SU-DHL-6 (cell line): Measurements from ENCODE around the gene FSCN2.

Experiments used
- CTCF ChIP-seq: fragments of 200-600 bp; sonication (generic); IDR thresholded peaks from one replicate; pipeline ENCODE4 v1.5.1; 2017; ENCODE audit warnings: antibody characterized with exemption, mild to moderate bottlenecking, low read length, moderate library complexity; ENCODE audit not compliant: insufficient read depth, poor library complexity, severe bottlenecking
- EZH2phosphoT487 ChIP-seq: fragments of 200-600 bp; sonication (generic), shearing (Covaris generic); conservative IDR thresholded peaks from 2 replicates; pipeline ENCODE4 v1.6.1; 2018; ENCODE audit warnings: mild to moderate bottlenecking, antibody characterized with exemption, low read length, moderate library complexity, mixed read lengths

GRCh38 chr17:81550830-81551457 is 22.8 kb downstream of the FSCN2 start:
- no peak for TF ChIP-seq CTCF
- TF ChIP-seq EZH2phosphoT487, result no peak
